HG03565 (cell line): ENCODE results near the gene PMP22.
"Not testable (repeated sequence)": the region's sequence is repeated elsewhere in the genome, so short reads cannot be mapped to it uniquely, and the experiment has no call there.

Source experiments
- ATAC-seq: cut with Tn5 transposase; IDR thresholded peaks from one replicate; pipeline ENCODE4 v1.9.1; 2021; ENCODE audit warnings: mild to moderate bottlenecking, moderate library complexity; ENCODE audit not compliant: unreplicated experiment

PMP22 gene

GRCh38 chr17:15257258-15257788 is 7.8 kb downstream of the PMP22 start:
- ATAC-seq, result peak; percentile 80

- no peak for ATAC-seq
These were observed 8.4 kb downstream of the PMP22 start for GRCh38 chr17:15256689-15257088.

GRCh38 chr17:15255713-15256454 is 9.2 kb downstream of the PMP22 start:
- no peak for ATAC-seq

GRCh38 chr17:15250135-15250860 is 14.8 kb downstream of the PMP22 start:
- ATAC-seq, result no peak

GRCh38 chr17:15249487-15249886 is 15.6 kb downstream of the PMP22 start:
- ATAC-seq, result no peak

- ATAC-seq, result no peak
These were observed 17.1 kb downstream of the PMP22 start for GRCh38 chr17:15247891-15248529.

GRCh38 chr17:15245054-15245453 is 20.1 kb downstream of the PMP22 start:
- no peak for ATAC-seq

GRCh38 chr17:15240644-15241043 is 24.5 kb downstream of the PMP22 start:
- no peak for ATAC-seq

GRCh38 chr17:15239491-15239890 is 25.6 kb downstream of the PMP22 start:
- no peak for ATAC-seq

- ATAC-seq, result no peak
These were observed 26.3 kb downstream of the PMP22 start for GRCh38 chr17:15238676-15239422.

GRCh38 chr17:15238057-15238456 is 27.1 kb downstream of the PMP22 start:
- ATAC-seq, result no peak

- no peak for ATAC-seq
These were observed 28.1 kb downstream of the PMP22 start for GRCh38 chr17:15237106-15237425.

- no peak for ATAC-seq
These were observed 28.6 kb downstream of the PMP22 start for GRCh38 chr17:15236281-15237105.

- no peak for ATAC-seq
These were observed 31.2 kb downstream of the PMP22 start for GRCh38 chr17:15233971-15234370.

- ATAC-seq, result no peak
These were observed 31.9 kb downstream of the PMP22 start for GRCh38 chr17:15233022-15233805.

GRCh38 chr17:15232517-15232915 is 32.6 kb downstream of the PMP22 start:
- no peak for ATAC-seq

GRCh38 chr17:15231851-15232516 is 33.1 kb downstream of the PMP22 start:
- ATAC-seq, result no peak

GRCh38 chr17:15230866-15231265 is 34.3 kb downstream of the PMP22 start:
- ATAC-seq, result no peak

- not testable (repeated sequence) for ATAC-seq
These were observed 43.3 kb downstream of the PMP22 start for GRCh38 chr17:15221827-15222226.
